WI38 (cell line): ENCODE measurements around the gene PHLDA2.

ENCODE experiments used
- H3K4me3 ChIP-seq: 2 replicates; pipeline ENCODE4 v1.5.1; 2011; ENCODE audit warnings: low read depth, mild to moderate bottlenecking, control low read depth, low read length
- TF ChIP-seq, protein P1 (sequence below): IDR thresholded peaks from 2 replicates; pipeline ENCODE4 v1.5.1; 2012; ENCODE audit warnings: low read depth, mild to moderate bottlenecking, control low read depth, low read length

The PHLDA2 gene

DNA sequence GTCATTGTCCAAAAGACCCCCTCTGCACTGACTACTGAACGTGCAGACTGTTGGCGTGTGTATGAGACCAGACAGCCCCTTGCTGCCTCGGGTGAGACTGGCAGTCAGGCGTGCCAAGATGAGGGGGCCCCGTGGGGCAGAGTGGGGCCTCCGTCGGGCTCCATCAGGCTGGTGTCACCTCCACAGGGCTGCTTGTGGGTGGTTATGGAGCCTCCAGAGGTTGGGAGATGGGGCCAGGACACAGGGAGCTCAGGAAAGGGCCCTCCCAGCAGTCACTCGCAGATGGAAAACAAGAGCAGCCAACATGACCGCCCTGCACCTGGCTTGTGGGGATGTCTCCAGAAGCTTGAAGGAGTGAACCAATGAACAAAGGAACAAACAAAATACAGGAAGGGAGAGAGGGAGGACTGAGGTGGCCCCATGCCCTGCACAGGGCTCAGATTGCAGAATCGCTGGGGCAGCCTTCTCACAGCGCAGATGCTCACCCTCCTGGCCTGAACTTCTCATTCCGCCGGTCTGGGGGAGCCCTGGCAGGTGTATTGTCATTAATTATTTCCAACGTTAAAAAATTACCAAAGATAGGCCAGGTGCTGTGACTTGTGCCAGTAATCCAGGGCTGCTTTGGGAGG, 5.5 kb upstream of the PHLDA2 start:
- H3K4me3 ChIP-seq = no peak overlapping the region
- TF ChIP-seq, protein P1, sequence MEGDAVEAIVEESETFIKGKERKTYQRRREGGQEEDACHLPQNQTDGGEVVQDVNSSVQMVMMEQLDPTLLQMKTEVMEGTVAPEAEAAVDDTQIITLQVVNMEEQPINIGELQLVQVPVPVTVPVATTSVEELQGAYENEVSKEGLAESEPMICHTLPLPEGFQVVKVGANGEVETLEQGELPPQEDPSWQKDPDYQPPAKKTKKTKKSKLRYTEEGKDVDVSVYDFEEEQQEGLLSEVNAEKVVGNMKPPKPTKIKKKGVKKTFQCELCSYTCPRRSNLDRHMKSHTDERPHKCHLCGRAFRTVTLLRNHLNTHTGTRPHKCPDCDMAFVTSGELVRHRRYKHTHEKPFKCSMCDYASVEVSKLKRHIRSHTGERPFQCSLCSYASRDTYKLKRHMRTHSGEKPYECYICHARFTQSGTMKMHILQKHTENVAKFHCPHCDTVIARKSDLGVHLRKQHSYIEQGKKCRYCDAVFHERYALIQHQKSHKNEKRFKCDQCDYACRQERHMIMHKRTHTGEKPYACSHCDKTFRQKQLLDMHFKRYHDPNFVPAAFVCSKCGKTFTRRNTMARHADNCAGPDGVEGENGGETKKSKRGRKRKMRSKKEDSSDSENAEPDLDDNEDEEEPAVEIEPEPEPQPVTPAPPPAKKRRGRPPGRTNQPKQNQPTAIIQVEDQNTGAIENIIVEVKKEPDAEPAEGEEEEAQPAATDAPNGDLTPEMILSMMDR = no peak

DNA sequence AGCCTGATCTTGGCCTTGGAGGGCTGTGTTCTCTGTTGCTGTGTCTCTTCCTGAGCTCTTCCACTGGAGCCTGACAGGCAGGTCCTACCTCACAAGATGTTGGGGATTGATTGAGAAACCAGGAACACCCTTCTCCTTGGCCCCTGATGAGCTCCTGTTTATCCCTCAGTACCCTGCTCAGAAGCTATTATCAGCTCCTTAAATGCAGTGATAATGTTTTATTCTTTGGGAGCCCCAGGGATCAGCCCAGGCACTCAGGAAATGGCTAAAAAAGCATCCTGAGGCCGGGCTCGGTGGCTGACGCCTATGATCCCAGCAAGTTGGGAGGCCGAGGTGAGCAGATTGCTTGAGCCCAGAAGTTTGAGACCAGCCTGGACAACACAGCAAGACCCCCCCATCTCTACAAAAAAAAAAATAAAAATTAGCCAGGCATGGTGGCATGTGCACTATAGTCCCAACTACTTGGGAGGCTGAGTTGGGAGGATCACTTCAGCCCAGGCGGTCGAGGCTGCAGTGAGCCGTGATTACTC, 4.9 kb upstream of the PHLDA2 start:
- H3K4me3 ChIP-seq = no peak overlapping the region
- TF ChIP-seq, protein P1 = no peak

DNA sequence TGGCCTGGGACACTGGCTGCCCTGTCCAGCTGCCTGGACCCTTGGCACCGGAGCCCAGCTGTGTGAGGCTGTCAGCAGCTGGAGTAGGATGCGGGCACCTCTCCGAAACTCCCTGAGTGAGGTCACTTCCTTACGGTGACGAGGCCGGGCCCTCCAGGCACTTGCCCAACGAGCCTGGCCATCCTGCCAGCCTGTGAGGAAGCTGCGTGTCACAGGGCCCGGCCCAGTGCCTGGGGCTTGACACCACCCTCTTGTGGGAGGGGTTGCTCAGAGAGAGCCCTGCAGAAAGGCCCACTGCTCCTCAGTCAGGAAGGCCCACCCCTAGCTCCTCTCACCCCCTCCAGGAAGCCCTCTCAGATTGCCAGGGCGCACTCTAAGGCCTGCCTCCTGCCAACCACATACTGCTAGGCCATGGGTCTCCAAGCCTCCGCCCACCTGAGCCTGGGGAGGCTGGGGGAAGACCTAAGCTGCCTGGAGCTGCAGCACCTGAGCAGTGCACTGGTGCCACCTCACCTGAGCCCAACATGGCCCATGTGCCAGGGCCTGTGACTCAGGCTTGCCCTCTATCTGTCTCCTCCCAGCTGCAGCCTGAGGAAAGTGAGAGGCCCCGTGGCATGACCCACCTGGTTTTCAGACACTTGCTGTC, 4.3 kb upstream of the PHLDA2 start:
- H3K4me3 ChIP-seq = no peak overlapping the region
- TF ChIP-seq, protein P1 = no peak

DNA sequence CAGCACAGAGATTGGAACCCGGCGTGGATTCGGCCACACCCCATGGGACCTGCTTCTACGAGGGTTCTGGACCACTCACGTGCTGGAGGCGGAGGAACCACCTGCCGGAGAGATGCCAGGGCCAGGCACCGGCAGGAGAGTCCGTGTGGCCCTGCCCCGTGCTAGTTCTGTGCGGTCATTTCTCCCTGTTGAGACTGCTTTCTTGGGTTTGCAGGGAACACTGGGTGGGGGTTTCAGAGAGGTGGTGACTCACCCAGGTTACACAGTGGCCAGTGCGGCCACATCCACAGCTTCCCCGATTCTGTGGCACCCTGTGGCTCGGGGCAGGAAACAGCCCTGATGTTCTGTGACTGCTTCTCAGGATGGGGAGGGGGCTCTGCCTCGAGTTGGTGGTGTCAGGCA, 3.6 kb upstream of the PHLDA2 start:
- H3K4me3 ChIP-seq = no peak overlapping the region
- TF ChIP-seq, protein P1 = no peak

GRCh38 chr11:2931771-2932738, 2.8 kb upstream of the PHLDA2 start:
- no peak overlapping the region for H3K4me3 ChIP-seq
- TF ChIP-seq, protein P1 = no peak

- TF ChIP-seq, protein P1 = no peak
- no peak overlapping the region for H3K4me3 ChIP-seq
These were observed 2.2 kb upstream of the PHLDA2 start for GRCh38 chr11:2931420-2931746.
